Neural cell (in vitro differentiated cells): Measurements from ENCODE around the gene ABCB8. TPM values are rescaled to one million over a fixed set of nuclear protein-coding genes. Genes with fewer than 3 reads are reported as not detected.

Source experiments
- H2AFZ ChIP-seq: fragments of 200-600, 300-800 bp; sonication (generic), shearing (Covaris generic); 2 replicates; pipeline ENCODE4 v1.6.0; 2014; ENCODE audit warnings: low read depth, mild to moderate bottlenecking, antibody characterized with exemption, low read length, moderate library complexity
- H3F3A ChIP-seq: fragments of 200-600 bp; shearing (Covaris generic); 2 replicates; pipeline ENCODE4 v1.6.1; 2016; ENCODE audit warnings: mild to moderate bottlenecking, moderate library complexity, mixed read lengths, antibody characterized with exemption, low read length; ENCODE audit not compliant: insufficient read depth, poor library complexity, severe bottlenecking
- H3K27ac ChIP-seq: fragments of 200-600, 300-800 bp; sonication (generic), shearing (Covaris generic); 2 replicates; pipeline ENCODE4 v1.5.1; 2014; ENCODE audit warnings: mild to moderate bottlenecking, low read length, moderate library complexity
- H3K27me3 ChIP-seq: fragments of 300-800, 200-600 bp; sonication (generic), shearing (Covaris generic); 2 replicates; pipeline ENCODE4 v1.6.0; 2014; ENCODE audit warnings: mild to moderate bottlenecking, low read depth, low read length, moderate library complexity; ENCODE audit not compliant: insufficient read depth
- H3K36me3 ChIP-seq: fragments of 300-800, 200-600 bp; sonication (generic), shearing (Covaris generic); 2 replicates; pipeline ENCODE4 v1.5.1; 2014; ENCODE audit warnings: mild to moderate bottlenecking, antibody characterized with exemption, low read length, moderate library complexity; ENCODE audit not compliant: insufficient read depth
- H3K4me2 ChIP-seq: fragments of 300-800, 200-600 bp; sonication (generic), shearing (Covaris generic); 2 replicates; pipeline ENCODE4 v1.6.0; 2014; ENCODE audit warnings: mild to moderate bottlenecking, low read length
- H3K4me3 ChIP-seq: fragments of 300-800, 200-600 bp; sonication (generic), shearing (Covaris generic); 2 replicates; pipeline ENCODE4 v1.5.1; 2014; ENCODE audit warnings: mild to moderate bottlenecking, low read length, moderate library complexity
- H3K79me2 ChIP-seq: fragments of 200-600 bp; shearing (Covaris generic); replicated peaks from 2 replicates; pipeline ENCODE4 v1.6.0; 2014; ENCODE audit warnings: mild to moderate bottlenecking, low read length, moderate library complexity; ENCODE audit not compliant: insufficient read depth
- H3K9ac ChIP-seq: fragments of 300-800, 200-600 bp; sonication (generic), shearing (Covaris generic); 2 replicates; pipeline ENCODE4 v1.6.1; 2016; ENCODE audit warnings: mild to moderate bottlenecking, low read length, mixed read lengths
- H3K9me2 ChIP-seq: fragments of 200-600 bp; shearing (Covaris generic); 2 replicates; pipeline ENCODE4 v1.6.1; 2016; ENCODE audit warnings: mild to moderate bottlenecking, low read length, mixed read lengths; ENCODE audit not compliant: insufficient read depth
- H3K9me3 ChIP-seq: fragments of 200-600, 300-800 bp; sonication (generic), shearing (Covaris generic); 2 replicates; pipeline ENCODE4 v1.6.1; 2016; ENCODE audit warnings: mild to moderate bottlenecking, mixed run types, low read length, moderate library complexity, mixed read lengths
- H4K20me1 ChIP-seq: fragments of 200-600 bp; shearing (Covaris generic); 2 replicates; pipeline ENCODE4 v1.6.1; 2016; ENCODE audit warnings: mild to moderate bottlenecking, mixed run types; ENCODE audit not compliant: insufficient read depth
- CTCF ChIP-seq: fragments of 450-650 bp; IDR thresholded peaks from 2 replicates; pipeline ENCODE4 v1.5.1; 2014; ENCODE audit warnings: antibody characterized with exemption, mild to moderate bottlenecking, moderate library complexity; ENCODE audit not compliant: poor library complexity, severe bottlenecking
- MXI1 ChIP-seq: fragments of 450-650 bp; conservative IDR thresholded peaks from 2 replicates; pipeline ENCODE4 v1.6.1; 2014; ENCODE audit warnings: antibody characterized with exemption, mild to moderate bottlenecking; ENCODE audit not compliant: poor library complexity, severe bottlenecking
- POLR2AphosphoS5 ChIP-seq: IDR thresholded peaks from 2 replicates; pipeline ENCODE4 v1.6.1; 2012
- RAD21 ChIP-seq: fragments of 450-650 bp; conservative IDR thresholded peaks from 2 replicates; pipeline ENCODE4 v1.6.1; 2014; ENCODE audit warnings: antibody characterized with exemption, mild to moderate bottlenecking, moderate library complexity
- REST ChIP-seq: IDR thresholded peaks from 2 replicates; pipeline ENCODE4 v1.6.1; 2012; ENCODE audit warnings: borderline replicate concordance
- SMC3 ChIP-seq: fragments of 450-650 bp; conservative IDR thresholded peaks from 2 replicates; pipeline ENCODE4 v1.6.1; 2014; ENCODE audit warnings: antibody characterized with exemption, mild to moderate bottlenecking, moderate library complexity; ENCODE audit not compliant: poor library complexity
- TAF1 ChIP-seq: IDR thresholded peaks from 2 replicates; pipeline ENCODE4 v1.6.1; 2012; ENCODE audit warnings: low read depth
- polyA plus RNA-seq: library from polyadenylated mRNA; depleted of rRNA; stranded (reverse); fragments of >200 nt; gene quantifications from 2 replicates; pipeline ENCODE4 v1.2.3, GENCODE V29; 2014

Gene ABCB8
- polyA plus RNA-seq, 1 donor from 2014 or later: 40.5 TPM

GRCh38 chr7:150994141-150994837, 34.0 kb upstream of the ABCB8 start:
- TF ChIP-seq REST: no peak
- TF ChIP-seq CTCF: no peak
- TF ChIP-seq MXI1: no peak
- Histone ChIP-seq H3K4me2 (no peak overlapping the region), H3K36me3 (no peaks in the 10 kb centered on the region), H3K27me3 (no peaks in the 10 kb centered on the region), H4K20me1 (no peaks in the 10 kb centered on the region), H2AFZ (no peak overlapping the region), H3K9me2 (no peaks in the 10 kb centered on the region), H3K4me3 (no peak overlapping the region), H3K79me2 (no peaks in the 10 kb centered on the region), H3K9me3 (no peaks in the 10 kb centered on the region), H3F3A (no peaks in the 10 kb centered on the region), H3K9ac (no peak overlapping the region), H3K27ac (no peak overlapping the region)

- Histone ChIP-seq H3K79me2 (no peaks in the 10 kb centered on the region), H3K4me2 (no peak overlapping the region), H3K27me3 (no peaks in the 10 kb centered on the region), H3K27ac (no peak overlapping the region), H2AFZ (no peak overlapping the region), H3K9me2 (no peaks in the 10 kb centered on the region), H3F3A (no peaks in the 10 kb centered on the region), H4K20me1 (no peaks in the 10 kb centered on the region), H3K9me3 (no peaks in the 10 kb centered on the region), H3K4me3 (no peak overlapping the region), H3K36me3 (no peaks in the 10 kb centered on the region), H3K9ac (no peak overlapping the region)
- TF ChIP-seq POLR2AphosphoS5 (no peak), MXI1 (no peak), RAD21 (no peak), SMC3 (no peak), TAF1 (no peak)
Observed at GRCh38 chr7:150994838-150995510, 33.3 kb upstream of the ABCB8 start.
